ENCODE data around the gene ZFP1. TPM values are rescaled to one million over a fixed set of nuclear protein-coding genes. Genes with fewer than 3 reads are reported as not detected.

Gene ZFP1
- total RNA-seq: 10 to 100 TPM; 10.4 to 13.3 TPM
- polyA plus RNA-seq (2013, experiment 1 of 2): 29.0 TPM
- 24.5 TPM for polyA plus RNA-seq (2013, experiment 2 of 2)
- long read RNA-seq, experiment 1, partial matches to known transcripts: 0 of 5 reads
- long read RNA-seq, experiment 1, other reads (novel, unspliced or antisense): 4 of 5 reads
- long read RNA-seq, experiment 2, transcript ZFP1-209 (4 exons, 1,457 nt): major isoform, 13 of 19 reads
- long read RNA-seq, experiment 2, partial matches to known transcripts: 0 of 19 reads
- long read RNA-seq, experiment 2, other reads (novel, unspliced or antisense): 5 of 19 reads
- long read RNA-seq, experiment 3, transcript ZFP1-209 (4 exons, 1,457 nt): major isoform, 28 of 41 reads
- long read RNA-seq, experiment 3, partial matches to known transcripts: 2 of 41 reads
- long read RNA-seq, experiment 3, other reads (novel, unspliced or antisense): 5 of 41 reads
- long read RNA-seq, experiment 4, partial matches to known transcripts: 0 of 3 reads
- long read RNA-seq, experiment 4, other reads (novel, unspliced or antisense): 0 of 3 reads

GRCh38 chr16:75148311-75149195, at the start of gene ZFP1:
Gene ZFP1, plus strand, starts transcription at chr16:75148524. Its CDS starts 4,428 bp downstream, at chr16:75152952.
- peak; percentile 98 for DNase-seq
- Histone ChIP-seq H3K9ac (ENCODE audit: extremely low read depth, low read length, poor library complexity, severe bottlenecking) (peak within 1 kb of the TSS; percentile 70), H3K4me1 (ENCODE audit: control insufficient read depth, insufficient read depth, low read length) (no peaks in the 10 kb centered on the region), H3K4me3 (ENCODE audit: low read length) (peak within 1 kb of the TSS; percentile 99), H3K9me3 (ENCODE audit: control insufficient read depth, low read length) (peaks cover 33% of the 10 kb centered on the region), H3K27ac (ENCODE audit: low read depth, low read length) (peak within 1 kb of the TSS; percentile 98), H3K36me3 (ENCODE audit: control insufficient read depth, insufficient read depth, low read length) (peaks cover 24% of the 10 kb centered on the region), H3K27me3 (ENCODE audit: control insufficient read depth, insufficient read depth, low read length, poor library complexity, severe bottlenecking) (no peaks in the 10 kb centered on the region)
- peak within 1 kb of the TSS; percentile 96 for H3K27ac Mint-ChIP-seq
- H3K4me3 Mint-ChIP-seq: peak within 1 kb of the TSS; percentile 70
- no peak for TF ChIP-seq CTCF (conservative IDR thresholded peaks at IDR 0.05)
- H3K36me3 Mint-ChIP-seq (ENCODE audit: low read depth): peaks cover 34% of the 10 kb centered on the region
- peaks cover 2% of the 10 kb centered on the region for H3K4me1 Mint-ChIP-seq
- 0 to 5% methylated on average over 14 to 93 of the region's 93 CpGs for WGBS, 2 experiments (ENCODE audit: insufficient coverage in 1 of 2, insufficient read length in 1 of 2)
- peaks cover 42% of the 10 kb centered on the region for H3K9me3 Mint-ChIP-seq
- H3K27me3 Mint-ChIP-seq (ENCODE audit: insufficient read depth): no peaks in the 10 kb centered on the region

GRCh38 chr16:75099075-75099667, 49.2 kb upstream of the ZFP1 start:
- H3K27ac ChIP-seq (ENCODE audit: low read depth, low read length): peak overlapping the region; percentile 9
- H3K9ac ChIP-seq (ENCODE audit: extremely low read depth, low read length, poor library complexity, severe bottlenecking): no peak overlapping the region
- TF ChIP-seq CTCF (conservative IDR thresholded peaks at IDR 0.05): no peak
- no peaks in the 10 kb centered on the region for H3K27me3 ChIP-seq (ENCODE audit: control insufficient read depth, insufficient read depth, low read length, poor library complexity, severe bottlenecking)
- peaks cover 4% of the 10 kb centered on the region for H3K36me3 ChIP-seq (ENCODE audit: control insufficient read depth, insufficient read depth, low read length)
- no peak overlapping the region for H3K4me3 ChIP-seq (ENCODE audit: low read length)
- no peaks in the 10 kb centered on the region for H3K9me3 ChIP-seq (ENCODE audit: control insufficient read depth, low read length)
- no peaks in the 10 kb centered on the region for H3K9me3 Mint-ChIP-seq
- H3K36me3 Mint-ChIP-seq (ENCODE audit: low read depth): peaks cover 15% of the 10 kb centered on the region
- 76 to 88% methylated on average over 2 to 8 of the region's 8 CpGs for WGBS, 2 experiments (ENCODE audit: insufficient coverage in 1 of 2, insufficient read length in 1 of 2)
- H3K4me1 ChIP-seq (ENCODE audit: control insufficient read depth, insufficient read depth, low read length): peaks cover 25% of the 10 kb centered on the region
- peaks cover 35% of the 10 kb centered on the region for H3K4me1 Mint-ChIP-seq
- DNase-seq: peak; percentile 57
- H3K27me3 Mint-ChIP-seq (ENCODE audit: insufficient read depth): no peaks in the 10 kb centered on the region
- H3K27ac Mint-ChIP-seq: peak overlapping the region; percentile 55
- no peak overlapping the region for H3K4me3 Mint-ChIP-seq

All from endodermal cell (in vitro differentiated cells).